Astrocyte of the spinal cord (primary cell): ENCODE results near the gene PRKG1.

Experiments used
- DNase-seq: peaks from one replicate; pipeline ENCODE4 v3.0.0; 2011; ENCODE audit warnings: low read depth, low spot score
- H3K4me3 ChIP-seq: 2 replicates; pipeline ENCODE4 v1.5.1; 2011; ENCODE audit warnings: low read depth, mild to moderate bottlenecking, low read length, moderate library complexity
- CTCF ChIP-seq: IDR thresholded peaks from 2 replicates; pipeline ENCODE4 v1.5.1; 2012; ENCODE audit warnings: low read depth, mild to moderate bottlenecking, low read length, inconsistent platforms
- in situ Hi-C: cut with HindIII; loops from 2 replicates; pipeline ENCODE4 v1.10.0; 2017; ENCODE audit warnings: low sequenced_read_pairs

Gene PRKG1

GRCh38 chr10:52261362-52261761 lies 1187.1 kb downstream of the PRKG1 start:
- in situ Hi-C loops, result no loop called here
- DNase-seq, result no peak
- H3K4me3 ChIP-seq, result no peak overlapping the region
- TF ChIP-seq CTCF, result no peak

DNA sequence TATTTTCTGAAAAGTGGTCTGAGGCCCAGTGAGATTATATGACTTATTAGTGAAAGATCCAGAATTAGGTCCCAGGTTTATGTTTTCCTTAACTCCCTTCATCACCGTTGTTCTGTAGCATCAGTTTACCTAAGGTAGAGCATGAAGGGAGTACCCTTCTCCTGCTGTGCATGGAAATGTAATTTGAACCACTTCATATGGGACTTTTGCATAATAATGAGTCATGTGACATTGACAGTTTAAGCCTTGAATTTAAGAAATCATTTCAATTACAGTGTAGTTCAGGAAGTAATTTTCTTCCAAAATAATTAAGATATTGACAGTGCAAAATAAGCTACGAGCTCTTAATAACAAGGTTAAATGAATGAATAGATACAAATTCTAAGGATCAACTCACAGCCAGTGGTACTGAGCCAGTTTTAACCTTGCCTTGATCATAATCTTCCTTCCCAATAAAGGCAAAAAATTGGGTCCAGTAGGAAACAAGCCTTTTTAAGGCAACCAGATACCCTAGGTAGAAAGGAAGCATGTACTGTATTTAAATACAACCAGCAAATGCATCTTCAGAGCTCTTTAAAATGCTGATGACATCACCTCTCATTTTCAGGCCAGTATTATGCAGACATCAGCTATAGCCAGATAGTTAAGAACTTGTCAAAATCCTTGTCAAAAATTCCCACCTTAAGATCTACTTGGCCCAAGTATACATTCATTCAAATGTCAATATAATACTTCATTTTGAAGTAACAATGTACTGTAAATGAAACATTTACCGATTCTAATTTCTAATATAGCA lies 1191.0 kb downstream of the PRKG1 start:
- TF ChIP-seq CTCF, result no peak
- H3K4me3 ChIP-seq, result no peak overlapping the region
- DNase-seq, result no peak
- in situ Hi-C loops, result no loop called here

GRCh38 chr10:52266858-52267257 lies 1192.6 kb downstream of the PRKG1 start:
- no peak for DNase-seq

GRCh38 chr10:52268790-52269189 lies 1194.5 kb downstream of the PRKG1 start:
- no peak overlapping the region for H3K4me3 ChIP-seq
- no peak for DNase-seq
- no peak for TF ChIP-seq CTCF
- in situ Hi-C loops, result no loop called here

More at GRCh38 chr10:52266858-52267257, 1192.6 kb downstream of the PRKG1 start:
- H3K4me3 ChIP-seq, result no peak overlapping the region
- in situ Hi-C loops, result no loop called here
- no peak for TF ChIP-seq CTCF

GRCh38 chr10:52269233-52269632 lies 1194.9 kb downstream of the PRKG1 start:
- DNase-seq, result no peak
- TF ChIP-seq CTCF, result no peak
- in situ Hi-C loops, result no loop called here
- no peak overlapping the region for H3K4me3 ChIP-seq

DNA sequence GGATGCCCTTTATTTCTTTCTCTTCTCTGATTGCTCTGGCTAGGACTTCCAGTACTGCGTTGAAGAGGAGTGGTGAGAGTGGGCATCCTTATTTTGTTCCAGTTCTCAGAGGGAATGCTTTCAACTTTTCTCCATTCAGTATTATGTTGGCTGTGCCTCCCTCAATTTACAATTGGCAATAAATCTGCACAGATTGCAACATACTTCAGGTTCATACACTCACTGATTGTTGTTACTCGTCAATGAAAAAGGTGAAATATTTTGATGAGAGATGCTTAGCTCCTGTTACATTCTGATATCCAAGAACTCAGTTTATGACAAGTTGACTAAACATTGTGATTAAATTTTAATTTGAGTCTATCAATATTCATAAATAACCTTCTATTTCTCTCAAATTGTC lies 1201.9 kb downstream of the PRKG1 start:
- TF ChIP-seq CTCF, result no peak
- no peak overlapping the region for H3K4me3 ChIP-seq
- in situ Hi-C loops, result no loop called here
- DNase-seq, result no peak

GRCh38 chr10:52276986-52277385 lies 1202.7 kb downstream of the PRKG1 start:
- no peak for TF ChIP-seq CTCF
- DNase-seq, result no peak
- in situ Hi-C loops, result no loop called here
- H3K4me3 ChIP-seq, result no peak overlapping the region
